Adrenal gland (tissue), 12 donors: ENCODE data around the gene ZNF823. TPM values are rescaled to one million over a fixed set of nuclear protein-coding genes. Genes with fewer than 3 reads are reported as not detected.

ENCODE experiments used
- DNase-seq, 7 donors: peaks; one replicate each; pipeline ENCODE4 v3.0.0-alpha.2; 2019 to 2020
- H3K27ac ChIP-seq, 5 donors: fragments of 200-600 bp; sonication (generic) in 4 of 5; 1 replicate in 3 of 5; 2 replicates in 2 of 5; pipeline versions ENCODE4 v1.5.1 to v1.8.0; 2016 to 2020; ENCODE audit warnings: mild to moderate bottlenecking in 1 of 5
- H3K27me3 ChIP-seq: fragments of 200-600 bp; 2 replicates; pipeline ENCODE4 v1.8.0; 2021
- H3K36me3 ChIP-seq, 2 donors: fragments of 200-600 bp; replicated peaks in 1 of 2; 1 replicate in 1 of 2; 2 replicates in 1 of 2; pipeline versions ENCODE4 v1.5.1 to v1.8.0; 2018 to 2022
- H3K4me1 ChIP-seq, 2 donors: fragments of 200-600 bp; replicated peaks in 1 of 2; 1 replicate in 1 of 2; 2 replicates in 1 of 2; pipeline versions ENCODE4 v1.5.1 to v1.8.0; 2018 to 2021
- H3K4me3 ChIP-seq, 4 donors: fragments of 200-600 bp; sonication (generic) in 3 of 4; one replicate each; pipeline ENCODE4 v1.5.1; 2016 to 2018
- H3K9me3 ChIP-seq, 3 donors: fragments of 200-600 bp; sonication (generic) in 1 of 3; replicated peaks in 1 of 3; 1 replicate in 2 of 3; 2 replicates in 1 of 3; pipeline versions ENCODE4 v1.5.1 to v1.8.0; 2016 to 2021
- POLR2A ChIP-seq, 2 donors: fragments of 450-650 bp; IDR thresholded peaks; one replicate each; pipeline ENCODE4 v1.6.1; 2017; ENCODE audit warnings: antibody characterized with exemption in 2 of 2, mild to moderate bottlenecking in 2 of 2, moderate library complexity in 1 of 2
- WGBS, 4 donors: extraction: QIAGEN DNeasy Blood & Tissue Kit in 2 of 4; methylation state at CpG; one replicate each; pipeline versions ENCODE4 v1.1.5 to v1.1.7; 2013 to 2017; 5-methylcytosine and 5-hydroxymethylcytosine counted together
- intact Hi-C, 2 donors: fragments of 100-400 bp; cut with DNase I; formaldehyde crosslinking; loops; one replicate each; pipeline versions ENCODE4 v1.14.1 to v1.15.0; 2022 to 2023
- polyA plus RNA-seq, 3 donors: library from polyadenylated mRNA; stranded (reverse); fragments of 200-250 nt in 2 of 3; fragments of 350-450 nt in 1 of 3; fragmentation: Illumina TruSeq in 1 of 3; extraction: RNeasy Lipid Tissue Mini Kit (QIAGEN cat#74804) in 1 of 3; gene quantifications; one replicate each; pipeline ENCODE4 v1.2.3, GENCODE V29; 2013 to 2014
- total RNA-seq, 9 donors: library from RNA; depleted of rRNA in 4 of 9; stranded (reverse); fragments of >200 nt in 4 of 9; fragments of 120-200 nt in 1 of 9; fragmentation: NEBNext Ultra II Directional in 1 of 9; extraction: Animal tissue kit (Norgen Biotek cat#: 25700) in 1 of 9; gene quantifications; one replicate each; pipeline versions ENCODE4 v1.1.0 to v1.2.4, GENCODE V29; 2013 to 2023
- TF ChIP-seq, protein P1 (sequence below), 6 experiments: fragments of 450-650 bp in 4 of 6; fragments of 200-600 bp in 2 of 6; sonication (generic) in 1 of 6; IDR thresholded peaks; 1 replicate in 5 of 6; 2 replicates in 1 of 6; pipeline versions ENCODE4 v1.5.1 to v1.8.0; 2016 to 2021; ENCODE audit warnings: antibody characterized with exemption in 6 of 6, mild to moderate bottlenecking in 2 of 6, moderate library complexity in 1 of 6
- donor health status: healthy with polysubstance abuse.
- donor health status: Bipolar disorder and iron deficiency.
- donor health status: DM: yes; HTN: yes; CAD: no.
- donor health status: DM: no; HTN: no; CAD: no.
- donor health status: DM: no; HTN: no; CAD: no.
- donor health status: DM: yes; HTN: yes; CAD: no.

Gene ZNF823
- total and polyA plus RNA-seq, 12 donors, result 2.6 to 9.1 (median 4.1) TPM

DNA sequence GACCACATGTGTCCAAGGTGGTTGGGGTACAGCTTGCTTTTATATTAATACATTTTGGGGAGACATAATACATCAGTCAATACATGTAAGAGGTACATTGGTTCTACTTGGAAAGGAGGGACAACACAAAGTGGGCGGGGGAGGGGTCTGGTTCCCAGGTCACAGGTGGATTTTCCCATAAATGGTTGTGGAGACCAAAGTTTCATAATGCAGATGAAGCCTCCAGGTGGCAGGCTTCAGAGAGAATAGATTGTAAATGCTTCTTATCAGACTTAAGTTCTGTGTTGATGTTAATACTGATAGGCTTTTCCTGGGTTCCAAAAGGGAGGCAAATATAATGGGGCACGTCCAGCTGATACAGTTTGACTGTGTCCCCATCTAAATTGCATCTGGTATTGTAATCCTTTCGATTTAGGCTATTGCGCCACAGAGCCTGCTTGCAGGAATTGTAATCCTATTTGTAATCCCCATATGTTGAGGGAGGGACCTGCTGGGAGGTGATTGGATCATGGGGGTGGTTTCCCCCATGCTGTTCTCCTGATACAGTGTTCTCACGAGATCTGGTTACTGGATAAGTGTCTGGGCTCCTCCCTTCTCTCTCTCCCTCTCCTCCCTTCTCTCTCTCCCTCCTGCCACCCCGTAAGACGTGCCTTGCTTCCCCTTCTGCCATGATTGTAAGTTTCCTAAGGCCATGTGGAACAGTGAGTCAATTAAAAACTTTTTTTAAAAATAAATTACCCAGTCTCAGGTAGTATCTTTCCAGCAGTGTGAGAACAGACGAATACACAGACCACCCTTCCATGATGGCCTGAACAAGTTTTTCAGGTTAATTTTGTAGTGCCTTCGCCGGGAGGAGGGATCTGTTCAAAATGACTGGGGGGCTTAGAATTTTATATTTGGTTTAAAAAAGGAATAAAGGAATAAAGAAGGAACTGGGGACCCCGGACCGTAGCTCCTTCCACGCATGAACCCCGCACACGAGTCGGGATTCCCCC is 44.9 kb downstream of the ZNF823 start:
- WGBS, 4 donors, result 23 to 29% (median 28%) methylated on average over 16 of the region's 16 CpGs
- peak overlapping the region in 3 of 4 donors; percentile 57 to 94 (median 61) for H3K4me3 ChIP-seq
- TF ChIP-seq POLR2A (IDR thresholded peaks at IDR 0.05), result no peak
- TF ChIP-seq, protein P1, sequence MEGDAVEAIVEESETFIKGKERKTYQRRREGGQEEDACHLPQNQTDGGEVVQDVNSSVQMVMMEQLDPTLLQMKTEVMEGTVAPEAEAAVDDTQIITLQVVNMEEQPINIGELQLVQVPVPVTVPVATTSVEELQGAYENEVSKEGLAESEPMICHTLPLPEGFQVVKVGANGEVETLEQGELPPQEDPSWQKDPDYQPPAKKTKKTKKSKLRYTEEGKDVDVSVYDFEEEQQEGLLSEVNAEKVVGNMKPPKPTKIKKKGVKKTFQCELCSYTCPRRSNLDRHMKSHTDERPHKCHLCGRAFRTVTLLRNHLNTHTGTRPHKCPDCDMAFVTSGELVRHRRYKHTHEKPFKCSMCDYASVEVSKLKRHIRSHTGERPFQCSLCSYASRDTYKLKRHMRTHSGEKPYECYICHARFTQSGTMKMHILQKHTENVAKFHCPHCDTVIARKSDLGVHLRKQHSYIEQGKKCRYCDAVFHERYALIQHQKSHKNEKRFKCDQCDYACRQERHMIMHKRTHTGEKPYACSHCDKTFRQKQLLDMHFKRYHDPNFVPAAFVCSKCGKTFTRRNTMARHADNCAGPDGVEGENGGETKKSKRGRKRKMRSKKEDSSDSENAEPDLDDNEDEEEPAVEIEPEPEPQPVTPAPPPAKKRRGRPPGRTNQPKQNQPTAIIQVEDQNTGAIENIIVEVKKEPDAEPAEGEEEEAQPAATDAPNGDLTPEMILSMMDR (IDR thresholded peaks at IDR 0.05), result no peak
- H3K4me1 ChIP-seq, result peaks cover 5 to 10% of the 10 kb centered on the region in 2 donors
- H3K27me3 ChIP-seq, result no peaks in the 10 kb centered on the region
- peak in 1 of 7 donors; percentile 22 for DNase-seq
- H3K36me3 ChIP-seq, result no peaks in the 10 kb centered on the region
- intact Hi-C loops, result no loop called here
- H3K9me3 ChIP-seq, result no peaks in the 10 kb centered on the region
- H3K27ac ChIP-seq, result no peak overlapping the region

DNA sequence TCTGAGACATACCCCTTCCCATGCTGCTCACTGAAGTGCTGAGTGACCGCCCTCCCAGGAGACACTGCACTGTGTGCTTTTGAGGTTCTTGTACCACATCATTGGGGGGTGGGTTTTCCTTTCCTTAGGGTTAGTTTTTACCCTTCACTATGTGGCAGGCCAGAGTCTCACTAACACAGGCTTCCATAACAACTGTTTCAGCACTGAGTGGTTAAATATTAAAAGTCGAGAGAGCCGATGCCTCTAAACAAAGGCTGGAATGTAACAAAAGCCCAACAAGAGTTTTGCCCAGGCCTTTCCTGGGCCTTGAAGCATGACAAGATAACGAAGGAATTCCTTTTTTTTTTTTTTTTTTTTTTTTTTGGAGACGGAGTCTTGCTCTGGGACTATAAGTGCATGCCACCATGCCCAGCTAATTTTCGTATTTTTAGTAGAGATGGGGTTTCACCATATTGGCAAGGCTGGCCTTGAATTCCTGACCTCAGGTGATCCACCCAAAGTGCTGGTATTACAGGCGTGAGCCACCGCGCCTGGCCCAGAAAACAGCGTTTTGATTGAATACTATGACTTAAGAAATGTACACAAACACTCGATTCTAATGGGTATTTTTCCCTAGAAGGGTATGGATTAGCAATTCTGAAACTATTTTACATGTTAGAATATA is 46.5 kb downstream of the ZNF823 start:
- H3K4me1 ChIP-seq, result peaks cover 5 to 10% of the 10 kb centered on the region in 2 donors
- H3K27ac ChIP-seq, result no peak overlapping the region
- DNase-seq, result no peak
- no peak overlapping the region for H3K4me3 ChIP-seq
- intact Hi-C loops, result no loop called here
- no peak for TF ChIP-seq POLR2A (IDR thresholded peaks at IDR 0.05)
- TF ChIP-seq, protein P1 (IDR thresholded peaks at IDR 0.05), result no peak
- 72 to 85% (median 82%) methylated on average over 10 to 11 of the region's 11 CpGs for WGBS, 4 donors
- H3K27me3 ChIP-seq, result no peaks in the 10 kb centered on the region
- no peaks in the 10 kb centered on the region for H3K9me3 ChIP-seq
- H3K36me3 ChIP-seq, result no peaks in the 10 kb centered on the region

DNA sequence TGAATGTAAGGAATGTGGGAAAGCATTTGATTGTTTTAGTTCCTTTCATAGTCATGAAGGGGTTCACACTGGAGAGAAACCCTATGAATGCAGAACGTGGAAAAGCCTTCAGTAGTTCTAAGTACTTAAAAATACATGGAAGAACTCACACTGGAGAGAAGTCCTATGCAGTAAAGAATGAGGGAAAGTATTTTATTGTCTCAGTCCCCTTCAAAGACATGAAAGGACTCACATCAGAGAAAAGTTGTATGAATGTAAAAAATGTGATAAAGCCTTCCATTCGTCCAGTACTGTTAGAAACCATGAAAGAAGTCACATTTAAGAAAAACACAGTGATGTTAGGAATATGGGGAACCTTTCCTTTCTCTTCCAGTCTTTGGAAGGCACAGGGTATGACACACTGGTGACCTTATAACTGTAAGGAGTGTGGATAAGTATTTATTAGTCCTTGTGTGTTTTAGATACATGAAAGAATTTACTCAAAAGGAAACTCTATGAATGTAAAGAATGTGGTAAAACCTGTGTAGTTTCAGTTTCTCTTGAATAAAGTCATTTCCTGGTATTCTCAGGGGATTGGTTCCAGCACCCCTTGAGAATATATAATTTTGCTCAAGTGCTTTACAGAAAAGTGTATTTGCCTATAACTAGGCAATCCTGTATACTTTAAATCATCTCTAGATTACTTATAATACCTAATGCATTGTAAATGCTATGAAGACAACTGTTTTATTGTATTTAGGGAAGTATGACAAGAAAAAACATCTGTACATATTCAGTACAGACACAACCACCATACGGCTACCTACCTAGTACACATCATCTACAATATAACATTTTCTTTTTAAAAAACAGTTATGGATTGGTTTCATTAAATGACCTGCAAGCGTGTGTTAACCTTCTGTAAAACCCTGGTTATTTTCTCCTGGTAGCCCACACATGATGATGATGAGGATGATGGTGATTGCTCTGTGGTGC is 52.8 kb downstream of the ZNF823 start:
- intact Hi-C loops, result no loop called here
- Histone ChIP-seq H3K9me3 (peaks cover 0 to 15% (median 0%) of the 10 kb centered on the region in 3 donors), H3K36me3 (no peaks in the 10 kb centered on the region), H3K27me3 (no peaks in the 10 kb centered on the region), H3K4me3 (no peak overlapping the region), H3K4me1 (no peaks in the 10 kb centered on the region), H3K27ac (no peak overlapping the region)
- 84 to 90% (median 88%) methylated on average over 4 of the region's 4 CpGs for WGBS, 4 donors
- TF ChIP-seq POLR2A (IDR thresholded peaks at IDR 0.05), result no peak
- TF ChIP-seq, protein P1 (IDR thresholded peaks at IDR 0.05), result no peak
- DNase-seq, result no peak
